Sigmoid colon (tissue), 4 donors: ENCODE data around the gene MEMO1.

Experiments
- CTCF ChIP-seq, 4 experiments: fragments of 450-650 bp in 3 of 4; fragments of 200-600 bp in 1 of 4; IDR thresholded peaks; one replicate each; pipeline ENCODE4 v1.5.1; 2016 to 2019; ENCODE audit warnings: antibody characterized with exemption in 4 of 4, mild to moderate bottlenecking in 3 of 4, moderate library complexity in 2 of 4
- EP300 ChIP-seq, 4 donors: sonication (generic); formaldehyde crosslinking; IDR thresholded peaks; one replicate each; pipeline ENCODE4 v1.6.1; 2017; ENCODE audit warnings: antibody characterized with exemption in 4 of 4
- POLR2A ChIP-seq, 2 donors: fragments of 450-650 bp; IDR thresholded peaks; one replicate each; pipeline ENCODE4 v1.6.1; 2016; ENCODE audit warnings: antibody characterized with exemption in 2 of 2, mild to moderate bottlenecking in 2 of 2, moderate library complexity in 2 of 2
- POLR2AphosphoS5 ChIP-seq, 4 donors: sonication (generic); formaldehyde crosslinking; IDR thresholded peaks; one replicate each; pipeline ENCODE4 v1.6.1; 2017; ENCODE audit warnings: antibody characterized with exemption in 4 of 4

- TF ChIP-seq CTCF (IDR thresholded peaks at IDR 0.05), result no peak
- TF ChIP-seq POLR2A (IDR thresholded peaks at IDR 0.05), result no peak
- no peak for TF ChIP-seq EP300 (IDR thresholded peaks at IDR 0.05)
- TF ChIP-seq POLR2AphosphoS5 (IDR thresholded peaks at IDR 0.05), result no peak
Measured at GRCh38 chr2:31965094-31965493, 45.7 kb downstream of the MEMO1 start.
